Vagina (tissue), 2 donors: ENCODE measurements around the gene MT4.

ENCODE experiments used
- POLR2A ChIP-seq, 2 donors: fragments of 450-650 bp; IDR thresholded peaks; one replicate each; pipeline ENCODE4 v1.6.1; 2017; ENCODE audit warnings: antibody characterized with exemption in 2 of 2, mild to moderate bottlenecking in 2 of 2, moderate library complexity in 2 of 2
- POLR2AphosphoS5 ChIP-seq, 2 donors: sonication (generic); formaldehyde crosslinking; IDR thresholded peaks; one replicate each; pipeline ENCODE4 v1.9.0; 2017; ENCODE audit warnings: antibody characterized with exemption in 2 of 2, mild to moderate bottlenecking in 2 of 2, low read depth in 1 of 2; ENCODE audit not compliant: insufficient read depth in 1 of 2
- TF ChIP-seq, protein P1 (sequence below), 3 experiments: fragments of 450-650 bp in 2 of 3; fragments of 200-600 bp in 1 of 3; sonication (generic) in 1 of 3; IDR thresholded peaks; one replicate each; pipeline ENCODE4 v1.5.1; 2017 to 2019; ENCODE audit warnings: antibody characterized with exemption in 3 of 3, mild to moderate bottlenecking in 2 of 3, moderate library complexity in 2 of 3

DNA sequence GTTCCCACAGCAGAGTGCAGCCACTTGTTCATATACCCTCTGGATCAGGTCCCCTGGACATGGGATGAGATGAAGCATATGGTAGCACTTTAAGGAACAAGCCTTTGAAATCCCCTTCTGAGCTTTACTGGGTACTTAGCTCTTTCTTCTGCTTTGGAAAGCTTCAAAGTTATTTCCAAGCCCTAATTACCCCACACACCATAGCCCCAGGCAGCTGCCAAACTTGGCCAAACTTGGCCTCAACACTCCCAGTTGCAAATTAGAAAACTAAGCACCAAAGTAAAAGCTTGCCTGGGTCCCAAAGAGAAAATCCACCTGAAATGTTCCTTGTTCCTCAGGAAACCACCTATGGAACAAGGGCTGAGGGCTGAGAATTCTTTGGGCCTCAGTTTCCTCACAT, 15.7 kb upstream of the MT4 start:
- TF ChIP-seq, protein P1, sequence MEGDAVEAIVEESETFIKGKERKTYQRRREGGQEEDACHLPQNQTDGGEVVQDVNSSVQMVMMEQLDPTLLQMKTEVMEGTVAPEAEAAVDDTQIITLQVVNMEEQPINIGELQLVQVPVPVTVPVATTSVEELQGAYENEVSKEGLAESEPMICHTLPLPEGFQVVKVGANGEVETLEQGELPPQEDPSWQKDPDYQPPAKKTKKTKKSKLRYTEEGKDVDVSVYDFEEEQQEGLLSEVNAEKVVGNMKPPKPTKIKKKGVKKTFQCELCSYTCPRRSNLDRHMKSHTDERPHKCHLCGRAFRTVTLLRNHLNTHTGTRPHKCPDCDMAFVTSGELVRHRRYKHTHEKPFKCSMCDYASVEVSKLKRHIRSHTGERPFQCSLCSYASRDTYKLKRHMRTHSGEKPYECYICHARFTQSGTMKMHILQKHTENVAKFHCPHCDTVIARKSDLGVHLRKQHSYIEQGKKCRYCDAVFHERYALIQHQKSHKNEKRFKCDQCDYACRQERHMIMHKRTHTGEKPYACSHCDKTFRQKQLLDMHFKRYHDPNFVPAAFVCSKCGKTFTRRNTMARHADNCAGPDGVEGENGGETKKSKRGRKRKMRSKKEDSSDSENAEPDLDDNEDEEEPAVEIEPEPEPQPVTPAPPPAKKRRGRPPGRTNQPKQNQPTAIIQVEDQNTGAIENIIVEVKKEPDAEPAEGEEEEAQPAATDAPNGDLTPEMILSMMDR (IDR thresholded peaks at IDR 0.05): no peak
- TF ChIP-seq POLR2A (IDR thresholded peaks at IDR 0.05) (no peak), POLR2AphosphoS5 (IDR thresholded peaks at IDR 0.05; ENCODE audit: insufficient read depth in 1 of 2, low read depth in 1 of 2) (no peak)
